A204.1 (cell line): Measurements from ENCODE around the gene EXOC8.

ENCODE experiments used
- FAIRE-seq: peaks from 2 replicates; lab custom pipeline; 2012; peaks lifted over from hg19 to GRCh38; lab: Jason Lieb, UNC

Gene EXOC8

DNA sequence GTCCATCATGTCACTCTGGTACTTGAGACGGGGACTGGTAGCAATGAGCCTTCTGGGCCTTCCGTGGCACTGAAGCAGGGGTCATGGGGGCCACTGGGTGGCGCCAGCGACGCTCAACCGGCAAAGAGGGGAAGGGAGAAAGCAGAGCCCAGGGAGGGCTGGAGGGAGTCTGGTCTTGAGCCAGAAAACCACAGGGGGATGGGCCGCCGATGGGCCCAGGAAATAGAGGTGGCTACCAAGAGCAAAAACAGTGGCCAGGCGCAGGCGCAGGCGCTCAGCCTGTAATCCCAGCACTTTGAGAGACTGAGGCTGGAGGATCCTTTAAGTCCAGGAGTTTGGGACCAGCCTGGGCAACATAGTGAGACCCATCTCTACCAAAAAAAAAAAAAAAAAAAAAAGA lies 21.8 kb downstream of the EXOC8 start:
- no peak for FAIRE-seq

DNA sequence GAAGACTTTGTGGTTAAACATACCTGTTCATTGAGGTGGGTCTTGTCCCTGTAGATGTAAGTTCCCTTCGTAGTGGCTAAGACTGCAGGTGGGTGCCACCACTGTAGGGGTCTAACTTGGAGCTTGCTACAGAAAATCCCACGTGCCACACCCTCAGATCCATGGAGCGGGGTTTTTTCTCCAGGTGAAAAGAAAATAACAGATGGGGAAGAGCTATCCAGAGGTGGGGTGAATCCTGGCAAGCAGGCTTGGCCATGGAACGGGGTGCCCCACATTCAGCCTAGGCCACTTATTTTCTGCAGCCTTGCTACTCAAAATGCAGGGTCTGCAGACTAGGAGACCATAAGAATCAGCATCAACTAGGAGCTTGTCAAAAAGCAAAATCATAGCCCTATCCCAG lies 24.0 kb downstream of the EXOC8 start:
- no peak for FAIRE-seq

DNA sequence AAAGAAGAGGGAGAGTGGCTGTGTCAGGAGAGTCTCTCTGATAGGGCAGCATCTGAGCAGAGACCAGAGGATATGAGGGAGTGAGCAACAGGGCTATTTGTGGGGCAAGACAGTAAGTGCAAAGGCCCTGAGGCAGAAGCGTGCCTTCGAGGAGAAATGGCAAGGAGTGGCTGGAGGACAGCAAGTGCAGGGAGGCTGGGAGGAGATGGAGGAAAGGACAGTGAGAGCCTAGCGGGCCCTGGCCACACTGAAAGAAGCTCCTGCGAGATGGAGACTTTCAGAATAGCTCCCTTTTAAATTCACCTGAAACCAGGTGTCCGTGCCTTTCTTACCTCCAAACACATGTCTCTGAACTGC lies 25.2 kb downstream of the EXOC8 start:
- FAIRE-seq: no peak

DNA sequence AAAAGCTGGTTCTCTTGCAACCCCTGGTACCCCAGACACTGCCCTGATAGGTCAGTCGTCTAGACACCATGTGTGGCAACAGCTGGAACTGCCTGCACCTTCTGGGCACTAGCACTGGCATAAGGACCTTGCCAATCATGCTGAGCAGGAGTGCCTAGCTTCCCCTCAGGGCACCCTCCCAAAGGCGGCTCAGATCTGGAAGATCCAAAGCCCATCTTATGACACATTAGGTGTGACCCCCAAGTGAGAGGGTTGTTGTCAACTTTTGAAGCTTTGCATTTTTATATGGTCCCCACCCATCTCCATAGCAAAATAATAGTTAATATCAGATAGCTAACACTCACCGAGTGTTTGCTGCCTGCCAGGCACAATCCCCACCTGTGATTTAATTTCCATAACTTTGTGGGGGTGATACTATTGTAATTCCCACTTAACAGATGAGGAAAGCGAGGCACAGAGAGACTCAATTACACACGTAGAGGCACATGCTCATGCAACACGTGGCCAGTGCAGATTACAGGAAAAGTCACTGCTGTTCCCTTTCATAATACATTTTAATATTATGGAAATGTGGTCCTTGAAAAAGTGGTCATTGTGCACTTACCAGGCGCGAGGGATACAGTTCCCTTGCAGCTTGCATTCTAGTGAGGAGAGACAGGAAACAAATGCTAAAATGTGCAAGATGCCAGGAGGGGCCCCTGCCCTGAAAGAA lies 25.8 kb downstream of the EXOC8 start:
- no peak for FAIRE-seq

- FAIRE-seq: no peak
Observed at GRCh38 chr1:231310391-231310934, 27.2 kb downstream of the EXOC8 start.

DNA sequence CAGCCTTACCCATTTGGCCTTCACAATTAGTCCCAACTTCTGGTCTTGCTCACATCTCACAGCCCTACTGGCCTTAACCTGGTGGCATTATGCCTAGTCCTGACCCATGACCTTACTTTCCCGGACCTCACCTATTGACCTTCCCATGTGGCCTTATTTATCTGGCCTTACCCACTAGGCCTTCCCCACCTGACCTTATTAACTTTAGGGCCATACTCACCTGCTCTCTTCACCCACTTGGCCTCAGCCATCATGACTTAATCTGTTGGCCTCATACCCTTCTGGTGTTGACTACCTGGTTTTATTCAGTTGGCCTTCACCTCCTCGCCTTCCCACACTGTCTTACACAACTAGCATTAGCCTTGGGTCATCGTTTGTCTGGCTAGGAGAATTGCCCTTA lies 35.7 kb downstream of the EXOC8 start:
- FAIRE-seq: no peak

DNA sequence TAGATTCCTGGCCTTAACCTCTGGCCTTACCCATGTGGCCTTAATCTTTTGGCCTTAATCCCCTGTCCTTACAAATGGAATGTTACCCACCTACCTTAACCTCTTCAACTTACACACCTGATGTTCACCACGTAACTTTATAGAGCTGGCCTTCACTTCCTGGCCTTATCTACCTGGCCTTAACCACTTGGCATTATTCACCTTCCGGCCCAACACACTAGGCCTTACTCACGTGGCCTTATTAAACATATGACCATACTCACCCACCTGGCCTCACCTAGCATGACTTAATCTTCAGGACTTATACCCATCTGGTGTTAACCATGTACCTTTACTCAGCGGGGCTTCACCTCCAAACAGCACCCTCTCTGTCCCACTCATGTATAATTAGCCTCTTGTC lies 41.7 kb downstream of the EXOC8 start:
- no peak for FAIRE-seq

DNA sequence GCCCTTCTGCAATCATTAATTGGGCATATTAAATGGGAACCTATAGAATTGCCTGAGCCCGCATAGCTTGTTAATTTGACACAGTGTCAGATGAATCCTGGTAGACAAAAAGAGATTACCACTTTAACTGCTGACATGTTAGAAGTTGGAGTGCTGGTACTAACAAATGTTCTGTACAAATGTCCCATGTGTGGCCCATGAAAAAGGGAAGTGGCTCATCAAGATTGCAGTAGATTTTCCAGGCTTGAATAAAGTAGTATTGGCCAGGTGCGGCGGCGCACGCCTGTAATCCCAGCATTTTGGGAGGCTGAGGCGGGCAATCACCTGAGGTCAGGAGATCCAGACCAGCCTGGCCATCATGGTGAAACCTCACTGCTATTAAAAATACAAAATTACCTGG lies 51.0 kb downstream of the EXOC8 start:
- no peak for FAIRE-seq

- no peak for FAIRE-seq
Observed at GRCh38 chr1:231284441-231284840, 53.2 kb downstream of the EXOC8 start.
